ENCODE results near the gene ARID3B.
"Not testable (repeated sequence)": the region's sequence is repeated elsewhere in the genome, so short reads cannot be mapped to it uniquely, and the experiment has no call there.

ARID3B gene

DNA sequence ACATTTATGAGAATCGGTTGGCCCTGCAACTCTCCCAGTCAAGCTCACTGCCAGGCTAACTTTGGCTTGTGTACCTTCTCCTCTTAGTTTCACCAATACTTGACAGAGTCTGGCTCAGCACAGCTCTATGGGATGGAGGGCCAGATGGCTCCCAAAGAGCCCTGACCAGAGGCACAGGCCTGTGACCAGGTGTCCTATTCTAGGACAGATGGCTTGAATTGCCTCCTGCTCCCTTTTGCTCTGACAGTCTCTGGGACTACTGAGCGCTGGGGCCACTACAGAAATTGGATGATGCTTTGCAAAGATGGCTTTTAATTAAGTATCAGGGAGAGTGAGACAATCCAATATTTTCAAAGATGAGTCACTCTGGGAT, 10.3 kb upstream of the ARID3B start:
- TF ChIP-seq TAF1 (IDR thresholded peaks at IDR 0.05; ENCODE audit: low read depth, low read length) (no peak), SPI1 (IDR thresholded peaks at IDR 0.05; ENCODE audit: low read depth, low read length) (no peak), POLR2A (IDR thresholded peaks at IDR 0.05; ENCODE audit: low read depth, low read length) (no peak), POU2F2 (IDR thresholded peaks at IDR 0.05; ENCODE audit: low read depth, low read length) (no peak), PAX5 (IDR thresholded peaks at IDR 0.05; ENCODE audit: insufficient read depth, low read length, severe bottlenecking) (no peak), POLR2AphosphoS5 (IDR thresholded peaks at IDR 0.05; ENCODE audit: low read depth, low read length) (no peak)

DNA sequence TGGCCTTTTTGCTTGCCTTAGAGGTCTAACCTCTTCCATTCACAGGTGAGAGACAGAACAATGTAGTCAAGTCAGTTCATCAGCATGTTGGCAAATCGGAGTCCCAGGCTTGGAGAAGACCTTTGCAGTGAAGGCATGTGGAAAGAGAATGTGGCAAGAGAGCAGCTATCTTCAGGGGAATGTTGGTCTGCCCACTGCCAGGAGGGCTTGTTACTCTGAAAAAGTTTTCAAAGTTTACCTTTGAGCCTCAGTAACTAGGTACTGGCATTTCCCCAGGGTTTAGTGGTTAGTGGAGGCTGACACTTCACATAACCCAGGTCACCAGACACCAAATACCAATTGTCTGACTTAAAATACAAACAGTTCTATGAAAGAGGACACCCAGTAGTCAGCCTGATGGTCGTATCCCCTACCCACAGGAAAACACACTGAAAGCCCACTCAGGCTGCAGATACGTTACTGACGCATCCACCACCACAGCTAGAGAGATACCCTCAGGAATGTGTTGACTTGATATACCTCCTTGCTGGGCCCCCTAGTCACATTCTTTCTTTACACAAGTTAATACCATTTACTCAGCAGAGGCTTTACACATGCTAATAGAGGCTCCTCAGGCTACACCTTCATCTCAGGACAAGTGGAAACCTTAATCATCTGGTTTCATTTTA, 9.7 kb upstream of the ARID3B start:
- TF ChIP-seq TAF1 (IDR thresholded peaks at IDR 0.05; ENCODE audit: low read depth, low read length) (no peak), POLR2AphosphoS5 (IDR thresholded peaks at IDR 0.05; ENCODE audit: low read depth, low read length) (no peak), POU2F2 (IDR thresholded peaks at IDR 0.05; ENCODE audit: low read depth, low read length) (no peak), PAX5 (IDR thresholded peaks at IDR 0.05; ENCODE audit: insufficient read depth, low read length, severe bottlenecking) (no peak), POLR2A (IDR thresholded peaks at IDR 0.05; ENCODE audit: low read depth, low read length) (no peak), SPI1 (IDR thresholded peaks at IDR 0.05; ENCODE audit: low read depth, low read length) (no peak)
- no peak for DNase-seq (ENCODE audit: insufficient read length, low spot score)
- no peak for FAIRE-seq

More for the DNA sequence above, 10.3 kb upstream of the ARID3B start:
- DNase-seq (ENCODE audit: insufficient read length, low spot score) (no peak), FAIRE-seq (no peak)

DNA sequence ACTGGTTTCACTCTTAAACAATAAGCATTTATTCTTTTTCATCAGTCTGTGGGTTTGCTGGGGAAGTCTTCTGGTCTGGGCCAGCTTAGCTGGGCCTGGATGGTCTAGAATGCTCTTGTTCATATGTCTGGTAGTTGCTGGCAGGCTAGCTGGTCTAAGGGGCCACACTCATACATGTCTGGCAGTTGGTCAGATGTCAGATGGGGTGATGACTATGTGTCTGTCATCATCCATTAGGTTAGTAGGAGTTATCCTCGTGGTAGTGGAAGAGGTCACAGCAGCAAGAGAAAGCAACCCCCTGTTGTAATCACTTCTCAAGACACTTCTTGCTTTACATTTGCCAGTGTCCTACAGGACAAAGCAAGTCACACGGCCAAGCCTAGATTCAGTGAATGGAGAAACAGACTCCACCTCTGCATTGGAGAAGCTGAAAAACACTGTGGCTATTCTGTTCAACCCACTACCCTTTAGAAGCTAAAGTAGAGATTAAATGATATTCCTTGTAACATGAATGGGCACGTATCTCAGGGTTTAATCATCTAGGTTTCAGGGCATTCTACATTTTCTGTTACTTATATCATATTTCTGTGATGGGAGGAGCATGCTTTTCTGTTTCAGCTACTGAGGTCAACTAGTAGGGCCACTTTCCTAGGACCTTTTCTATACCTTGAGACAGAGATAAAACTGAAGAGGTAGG, 5.5 kb upstream of the ARID3B start:
- DNase-seq (ENCODE audit: insufficient read length, low spot score): no peak
- FAIRE-seq: peak; percentile 55
- no peak for TF ChIP-seq TAF1 (IDR thresholded peaks at IDR 0.05; ENCODE audit: low read depth, low read length)
- TF ChIP-seq POLR2A (IDR thresholded peaks at IDR 0.05; ENCODE audit: low read depth, low read length): no peak
- TF ChIP-seq PAX5 (IDR thresholded peaks at IDR 0.05; ENCODE audit: insufficient read depth, low read length, severe bottlenecking): no peak
- TF ChIP-seq POLR2AphosphoS5 (IDR thresholded peaks at IDR 0.05; ENCODE audit: low read depth, low read length): no peak

DNA sequence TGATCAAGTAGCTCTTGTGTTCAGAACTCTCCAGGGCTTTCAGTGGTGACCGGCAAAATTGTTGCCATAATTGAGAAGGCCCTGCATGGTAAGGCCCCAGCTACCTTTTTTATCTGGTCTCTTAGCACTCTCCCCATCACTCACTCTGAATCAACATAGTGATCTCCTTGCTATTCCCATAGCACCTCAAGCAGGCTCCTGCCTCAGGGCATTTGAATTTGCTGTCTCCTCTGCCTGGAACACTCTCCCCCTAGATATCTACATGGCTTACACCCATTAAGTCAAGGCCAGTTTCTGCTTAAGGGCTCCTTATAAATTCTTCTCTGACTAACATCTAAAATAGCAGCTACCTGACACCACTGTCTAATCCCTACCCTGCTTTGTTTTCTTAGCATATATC, 3.3 kb upstream of the ARID3B start:
- DNase-seq (ENCODE audit: insufficient read length, low spot score) (no peak), FAIRE-seq (no peak)
- TF ChIP-seq SPI1 (IDR thresholded peaks at IDR 0.05; ENCODE audit: low read depth, low read length) (no peak), TAF1 (IDR thresholded peaks at IDR 0.05; ENCODE audit: low read depth, low read length) (no peak), PAX5 (IDR thresholded peaks at IDR 0.05; ENCODE audit: insufficient read depth, low read length, severe bottlenecking) (no peak), POLR2AphosphoS5 (IDR thresholded peaks at IDR 0.05; ENCODE audit: low read depth, low read length) (no peak), POU2F2 (IDR thresholded peaks at IDR 0.05; ENCODE audit: low read depth, low read length) (no peak), POLR2A (IDR thresholded peaks at IDR 0.05; ENCODE audit: low read depth, low read length) (no peak)

DNA sequence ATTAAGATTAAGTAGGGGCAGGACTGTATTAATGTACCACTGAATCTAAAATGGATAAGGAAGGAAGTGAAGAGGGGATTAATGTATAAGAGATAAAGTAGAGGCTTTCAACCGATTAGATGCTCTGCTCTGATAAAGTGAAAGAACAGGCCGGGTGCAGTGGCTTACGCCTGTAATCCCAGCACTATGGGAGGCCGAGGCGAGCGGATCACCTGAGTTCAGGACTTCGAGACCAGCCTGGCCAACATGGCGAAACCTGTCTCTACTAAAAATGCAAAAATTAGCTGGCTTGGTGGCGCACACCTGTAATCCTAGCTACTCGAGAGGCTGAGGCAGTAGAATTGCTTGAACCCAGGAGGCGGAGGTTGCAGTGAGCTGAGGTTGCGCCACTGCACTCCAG, 1.5 kb upstream of the ARID3B start:
- FAIRE-seq; DNase-seq (ENCODE audit: insufficient read length, low spot score): not testable (repeated sequence)

DNA sequence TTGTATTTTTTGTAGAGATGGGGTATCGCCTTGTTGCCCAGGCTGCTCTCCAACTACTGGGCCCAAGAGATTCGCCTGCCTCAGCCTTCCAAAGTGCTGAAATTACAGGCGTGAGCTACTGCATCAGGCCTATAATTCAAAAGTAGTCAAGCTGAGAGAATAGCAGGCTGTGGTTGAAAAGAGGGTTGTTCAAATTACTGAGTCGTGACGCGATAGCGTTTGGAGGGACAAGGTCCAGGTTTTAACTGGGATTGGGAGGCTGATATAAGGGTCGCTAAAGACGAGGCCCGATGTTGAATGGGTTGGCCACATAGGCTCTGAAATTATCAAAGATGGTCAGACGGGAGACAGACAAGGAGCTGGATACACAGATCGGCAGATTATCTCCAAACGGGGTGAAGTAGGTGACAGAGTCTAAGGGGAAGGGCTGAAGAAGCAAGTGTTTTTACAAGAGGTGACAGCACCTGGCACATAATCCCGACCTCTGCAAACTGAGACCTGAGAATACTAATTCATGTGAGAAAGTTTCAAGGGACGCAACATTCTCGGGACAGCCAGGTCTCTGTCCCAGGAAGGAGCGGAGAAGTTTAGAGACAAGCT, 759 bp upstream of the ARID3B start:
- FAIRE-seq (peak; percentile 20), DNase-seq (ENCODE audit: insufficient read length, low spot score) (no peak)
- TF ChIP-seq SPI1 (IDR thresholded peaks at IDR 0.05; ENCODE audit: low read depth, low read length) (no peak), POLR2AphosphoS5 (IDR thresholded peaks at IDR 0.05; ENCODE audit: low read depth, low read length) (no peak), PAX5 (IDR thresholded peaks at IDR 0.05; ENCODE audit: insufficient read depth, low read length, severe bottlenecking) (no peak), TAF1 (IDR thresholded peaks at IDR 0.05; ENCODE audit: low read depth, low read length) (no peak), POU2F2 (IDR thresholded peaks at IDR 0.05; ENCODE audit: low read depth, low read length) (no peak), POLR2A (IDR thresholded peaks at IDR 0.05; ENCODE audit: low read depth, low read length) (no peak)

DNA sequence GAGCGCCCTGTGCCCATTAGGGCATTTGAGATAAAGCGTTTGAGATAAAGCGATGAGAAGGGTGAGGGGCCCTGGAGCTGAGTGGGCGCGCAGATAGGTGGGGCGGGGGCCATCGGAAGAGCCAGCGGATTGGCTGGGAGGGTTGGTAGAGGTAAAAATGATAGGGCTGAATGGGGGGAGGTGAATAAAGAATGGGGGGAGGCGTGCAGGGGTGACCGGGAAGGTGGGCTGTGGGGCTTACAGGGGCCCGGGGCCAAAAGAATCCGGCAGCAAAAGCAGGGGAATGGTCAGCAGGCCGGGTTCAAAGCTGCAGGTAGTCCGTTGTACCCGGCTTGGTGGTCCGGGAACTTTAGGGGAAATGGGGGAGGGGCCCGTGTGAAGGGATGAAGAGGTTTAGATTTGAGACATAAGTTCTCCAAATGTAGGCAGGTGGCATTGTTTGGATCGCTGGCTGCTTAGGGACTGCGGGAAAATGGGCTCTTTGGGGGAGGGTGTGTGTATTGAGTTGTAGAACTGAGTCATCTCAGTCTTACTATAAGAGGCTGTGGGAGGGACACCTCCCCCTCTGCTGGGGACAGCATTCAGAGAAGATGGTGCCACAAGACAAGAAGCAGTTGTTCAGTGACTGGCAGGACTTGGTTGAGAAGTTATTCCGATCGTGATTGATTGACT, 610 bp downstream of the ARID3B start:
- TF ChIP-seq POLR2A (IDR thresholded peaks at IDR 0.05; ENCODE audit: low read depth, low read length) (peak; percentile 75), POLR2AphosphoS5 (IDR thresholded peaks at IDR 0.05; ENCODE audit: low read depth, low read length) (peak; percentile 72), SPI1 (IDR thresholded peaks at IDR 0.05; ENCODE audit: low read depth, low read length) (no peak), POU2F2 (IDR thresholded peaks at IDR 0.05; ENCODE audit: low read depth, low read length) (peak; percentile 85; the same call in 1 of the 2 replicates), TAF1 (IDR thresholded peaks at IDR 0.05; ENCODE audit: low read depth, low read length) (peak; percentile 84), PAX5 (IDR thresholded peaks at IDR 0.05; ENCODE audit: insufficient read depth, low read length, severe bottlenecking) (no peak)
- peak; percentile 79 for FAIRE-seq
- peak; percentile 64 for DNase-seq (ENCODE audit: insufficient read length, low spot score)

DNA sequence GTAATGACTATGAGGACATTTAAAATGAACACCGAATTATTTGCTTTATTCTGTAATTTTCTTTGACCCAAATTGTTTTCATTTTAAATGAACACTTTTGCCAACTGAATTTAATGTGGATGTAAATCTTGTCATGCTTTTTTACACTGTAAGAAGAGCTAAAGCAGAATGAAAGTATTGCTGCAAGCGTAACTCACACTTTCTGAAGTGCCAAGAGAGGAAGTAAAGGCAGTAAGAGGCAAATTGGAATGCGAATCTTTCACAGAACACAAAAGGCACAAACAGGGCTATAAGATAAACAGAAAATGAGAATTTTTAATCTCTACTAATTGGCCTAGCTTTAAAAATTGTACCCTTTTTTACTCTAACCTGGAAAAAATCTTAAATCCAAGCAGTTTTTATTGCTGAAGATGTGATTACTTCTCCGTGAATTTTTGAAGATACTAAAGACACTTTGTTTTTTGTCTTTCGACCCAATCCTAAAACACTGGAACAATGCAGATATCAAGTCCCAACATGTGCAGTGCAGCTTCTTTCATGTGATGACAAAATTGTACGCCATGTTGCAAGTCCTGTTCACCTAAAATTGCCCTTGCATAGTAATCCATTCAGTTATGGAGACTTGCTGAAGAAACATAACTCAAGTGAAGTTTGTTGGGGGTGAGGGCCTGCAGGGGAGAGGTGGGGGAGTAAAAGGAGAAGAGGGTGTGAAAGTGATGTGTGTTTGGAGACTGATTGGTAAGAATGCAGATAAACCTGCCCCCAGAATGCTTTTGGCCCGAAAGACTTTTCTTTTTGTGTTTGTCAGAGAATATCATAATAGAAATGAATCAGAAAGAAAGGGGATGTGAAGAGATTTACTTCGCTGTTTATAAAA, 1.4 kb downstream of the ARID3B start:
- DNase-seq (ENCODE audit: insufficient read length, low spot score) (no peak), FAIRE-seq (no peak)
- TF ChIP-seq POLR2AphosphoS5 (IDR thresholded peaks at IDR 0.05; ENCODE audit: low read depth, low read length): no peak
- peak; percentile 47 for TF ChIP-seq SPI1 (IDR thresholded peaks at IDR 0.05; ENCODE audit: low read depth, low read length)

DNA sequence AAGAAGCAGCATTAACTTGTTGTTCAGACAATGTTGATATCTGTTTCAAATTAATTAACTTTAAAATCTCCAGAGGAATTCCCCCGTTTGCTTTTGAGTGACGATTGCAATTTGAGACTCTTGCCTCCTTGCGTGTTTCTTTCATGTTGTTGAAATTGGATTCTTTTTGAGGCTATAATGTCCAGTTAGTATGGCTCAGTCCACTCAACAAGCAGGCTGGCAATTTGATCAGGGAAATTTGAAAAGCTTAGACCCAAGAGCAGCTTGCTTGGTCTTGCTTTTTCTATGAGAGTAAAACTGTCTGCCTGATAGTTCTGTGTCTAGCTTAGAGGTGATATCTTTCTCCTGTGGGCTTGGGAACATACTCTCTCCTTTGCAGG, 2.0 kb downstream of the ARID3B start:
- no peak for DNase-seq (ENCODE audit: insufficient read length, low spot score)
- TF ChIP-seq SPI1 (IDR thresholded peaks at IDR 0.05; ENCODE audit: low read depth, low read length) (no peak), POU2F2 (IDR thresholded peaks at IDR 0.05; ENCODE audit: low read depth, low read length) (no peak), POLR2A (IDR thresholded peaks at IDR 0.05; ENCODE audit: low read depth, low read length) (no peak)
- FAIRE-seq: no peak

Data from GM12891 (cell line).